Dermis blood vessel endothelial cell (primary cell): ENCODE data around the gene AXIN2. TPM values are rescaled to one million over a fixed set of nuclear protein-coding genes. Genes with fewer than 3 reads are reported as not detected.

Experiments used
- DNase-seq: peaks from one replicate; pipeline ENCODE4 v3.0.0; 2010
- total RNA-seq: library from RNA; depleted of rRNA; stranded (reverse); fragments of >200 nt; gene quantifications from 2 replicates; pipeline ENCODE4 v1.2.3, GENCODE V29; 2014

The AXIN2 gene
- total RNA-seq, 1 donor from 2014 or later, result 3.6 TPM

DNA sequence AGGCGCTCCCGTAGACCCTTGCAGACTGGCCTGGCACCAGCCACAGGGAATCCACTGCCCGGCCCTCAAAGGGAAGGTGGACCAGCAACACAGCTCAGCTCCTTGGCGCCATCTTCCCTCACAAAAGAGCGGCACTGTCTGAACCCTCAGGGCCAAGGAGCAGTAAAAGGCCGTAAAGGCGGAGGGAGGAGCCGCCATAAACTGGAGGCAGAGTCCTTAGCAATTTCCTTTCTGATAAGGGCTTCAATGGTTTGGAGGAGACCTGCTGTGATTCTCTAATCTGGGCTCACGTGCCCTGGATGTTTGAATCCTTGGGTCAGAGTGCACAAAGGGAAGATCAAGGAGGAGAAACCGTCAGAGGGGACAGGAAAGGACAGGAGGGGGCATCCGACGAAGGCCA is 15.5 kb upstream of the AXIN2 start:
- no peak for DNase-seq

DNA sequence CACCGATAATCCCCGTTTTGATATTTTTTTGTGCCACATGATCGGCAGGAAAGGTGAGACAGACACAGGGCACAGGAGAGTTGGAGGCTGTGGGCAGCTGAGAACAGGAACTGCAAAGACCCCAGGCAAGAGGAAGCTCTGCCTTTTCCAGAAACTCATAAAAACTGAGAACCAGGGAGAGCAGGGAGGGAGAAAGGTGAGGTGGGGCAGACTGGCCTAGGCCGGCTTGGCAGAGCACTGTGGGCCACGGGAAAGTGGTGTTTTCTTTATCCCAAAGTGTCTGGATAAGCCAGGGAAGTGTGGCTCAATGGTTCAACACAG is 11.8 kb upstream of the AXIN2 start:
- no peak for DNase-seq

DNA sequence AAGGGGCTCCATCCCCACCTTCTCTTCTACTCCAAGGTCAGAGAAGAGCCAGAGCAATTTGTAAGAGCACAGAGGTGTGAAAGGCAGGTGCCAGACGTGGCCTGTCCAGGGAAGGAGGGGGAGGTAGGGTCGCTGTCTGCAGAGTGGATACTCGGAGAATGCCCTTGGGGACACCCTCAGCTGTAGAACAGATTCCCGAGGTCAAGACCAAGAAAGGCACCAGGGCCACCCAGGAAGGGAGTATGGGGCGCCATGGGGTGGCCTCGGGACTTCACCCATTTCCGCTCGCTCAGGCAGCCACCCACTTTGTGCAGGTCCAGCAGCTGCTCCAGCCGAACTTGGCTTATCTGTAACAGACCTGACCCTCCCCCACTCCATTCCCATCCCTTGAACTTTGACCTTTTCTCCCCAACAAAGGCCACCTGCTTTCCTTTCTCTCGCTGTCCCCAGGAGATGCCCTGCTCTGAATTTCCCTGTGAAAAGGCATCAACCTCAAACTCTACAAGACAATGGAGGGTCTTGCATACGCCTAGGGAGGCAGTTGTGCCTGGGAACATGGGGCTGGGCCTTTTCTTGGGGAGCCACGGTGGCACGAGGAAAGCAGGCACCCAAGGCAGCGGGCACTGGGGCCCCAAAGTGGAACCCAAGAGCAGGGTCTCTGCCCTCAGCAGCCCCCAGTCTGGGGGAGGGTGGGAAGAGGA is 11.3 kb upstream of the AXIN2 start:
- no peak for DNase-seq

DNA sequence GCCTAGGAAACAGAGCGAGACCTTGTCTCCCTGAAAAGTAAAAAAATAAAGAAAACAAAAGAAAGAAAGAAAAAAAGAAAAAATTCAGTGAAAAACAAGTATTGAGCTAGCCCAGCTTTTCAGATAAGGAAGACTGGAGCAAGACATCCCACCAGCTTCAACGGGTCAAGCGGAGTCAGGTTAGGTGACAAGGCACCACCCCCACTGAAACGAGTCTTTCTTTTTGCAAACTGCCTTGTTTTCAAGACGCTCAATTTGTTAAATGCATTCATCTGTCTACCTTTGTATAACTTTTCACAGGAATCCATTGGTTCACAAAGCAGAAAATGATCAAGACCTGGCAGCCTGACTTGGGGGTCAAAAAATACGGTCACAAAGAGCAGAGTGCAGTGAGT is 10.7 kb upstream of the AXIN2 start:
- DNase-seq, result no peak

DNA sequence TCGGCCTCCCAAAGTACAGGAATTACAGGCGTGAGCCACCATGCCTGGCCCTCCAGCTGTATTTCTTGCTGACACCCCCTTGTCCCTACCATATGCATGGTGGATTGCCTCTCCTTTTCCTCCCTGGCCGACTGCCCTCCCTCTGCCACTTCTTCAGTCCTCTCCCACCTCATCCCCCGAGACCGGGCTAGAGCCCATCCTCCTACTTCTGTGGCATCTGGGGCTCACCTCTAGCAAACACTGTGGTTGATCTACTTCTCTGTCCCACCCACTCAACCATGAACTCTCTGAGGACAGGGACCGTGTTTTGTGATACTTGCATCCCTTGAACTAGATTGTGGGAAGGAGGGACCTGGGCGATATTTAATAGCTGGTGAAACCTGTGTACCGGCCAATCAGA is 7.5 kb upstream of the AXIN2 start:
- no peak for DNase-seq

DNA sequence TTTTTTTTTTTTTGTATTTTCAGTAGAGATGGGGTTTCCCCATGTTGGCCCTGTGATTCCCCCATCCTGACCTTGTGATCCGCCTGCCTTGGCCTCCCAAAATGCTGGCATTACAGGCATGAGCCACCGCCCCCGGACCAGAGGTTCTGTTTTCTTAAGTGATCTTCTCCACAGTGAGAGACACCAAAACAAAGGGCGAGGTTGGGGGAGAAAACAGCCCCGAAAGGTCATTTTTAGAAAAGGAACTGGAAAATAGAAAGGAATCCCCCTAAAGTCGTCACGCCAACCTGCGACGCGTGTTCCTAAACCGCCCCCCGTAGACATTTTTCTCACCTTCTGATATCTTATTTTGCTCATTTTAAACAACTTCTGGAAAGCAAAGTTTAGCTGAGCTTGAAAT is 6.1 kb upstream of the AXIN2 start:
- no peak for DNase-seq

DNA sequence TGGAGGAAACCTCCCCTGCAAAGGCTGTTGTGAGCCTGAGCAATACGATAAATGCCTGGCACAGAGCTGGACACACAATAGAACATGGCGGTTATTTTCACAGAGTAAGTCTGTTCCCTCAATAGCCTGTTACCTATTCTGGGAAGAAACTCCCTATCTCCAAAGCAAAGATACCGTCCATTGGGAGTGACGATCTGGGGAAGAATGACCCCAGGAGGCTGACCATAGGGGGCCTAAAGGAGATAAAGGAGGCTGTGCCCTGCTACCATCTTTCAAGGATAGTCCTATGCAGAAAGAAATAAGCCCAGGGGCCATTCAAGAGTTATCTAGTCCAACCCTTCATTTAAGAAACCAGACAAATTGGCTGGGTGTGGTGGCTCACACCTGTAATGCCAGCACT is 4.1 kb upstream of the AXIN2 start:
- no peak for DNase-seq

DNA sequence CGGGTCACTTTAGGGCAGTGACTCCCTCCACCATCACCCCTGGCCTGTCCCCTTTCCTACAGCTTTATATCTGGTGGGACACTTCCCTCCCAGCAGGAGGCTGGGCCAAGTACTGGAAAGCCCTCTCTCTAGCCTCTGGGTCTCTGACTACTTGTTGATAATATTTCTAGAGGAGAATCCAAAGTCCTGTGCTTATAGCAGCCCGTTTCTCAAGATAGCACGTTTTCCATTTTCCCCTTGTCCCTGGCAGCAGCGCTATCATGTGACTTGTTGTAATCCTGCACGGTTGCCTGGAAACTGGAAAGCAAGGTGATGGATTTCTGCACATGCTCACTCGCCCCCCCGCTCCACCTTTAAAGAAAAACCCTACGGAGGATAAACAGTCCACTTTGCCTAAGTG is 3.3 kb upstream of the AXIN2 start:
- DNase-seq, result peak; percentile 41

DNA sequence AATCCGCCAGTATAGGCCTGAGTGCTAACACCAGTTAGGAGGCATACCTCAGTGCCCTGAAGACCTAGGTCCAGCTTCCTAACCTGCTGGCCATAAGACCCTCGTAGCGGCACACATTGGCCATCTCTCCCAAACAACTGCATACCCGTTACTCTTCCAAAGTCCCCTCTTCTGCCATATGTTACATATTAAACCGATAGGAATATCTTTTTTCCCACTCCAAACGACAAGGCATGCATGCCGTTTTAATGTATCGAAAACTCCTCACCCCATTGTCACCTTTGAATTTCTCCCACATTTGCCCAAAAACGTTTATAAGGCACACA is 721 bp upstream of the AXIN2 start:
- no peak for DNase-seq

DNA sequence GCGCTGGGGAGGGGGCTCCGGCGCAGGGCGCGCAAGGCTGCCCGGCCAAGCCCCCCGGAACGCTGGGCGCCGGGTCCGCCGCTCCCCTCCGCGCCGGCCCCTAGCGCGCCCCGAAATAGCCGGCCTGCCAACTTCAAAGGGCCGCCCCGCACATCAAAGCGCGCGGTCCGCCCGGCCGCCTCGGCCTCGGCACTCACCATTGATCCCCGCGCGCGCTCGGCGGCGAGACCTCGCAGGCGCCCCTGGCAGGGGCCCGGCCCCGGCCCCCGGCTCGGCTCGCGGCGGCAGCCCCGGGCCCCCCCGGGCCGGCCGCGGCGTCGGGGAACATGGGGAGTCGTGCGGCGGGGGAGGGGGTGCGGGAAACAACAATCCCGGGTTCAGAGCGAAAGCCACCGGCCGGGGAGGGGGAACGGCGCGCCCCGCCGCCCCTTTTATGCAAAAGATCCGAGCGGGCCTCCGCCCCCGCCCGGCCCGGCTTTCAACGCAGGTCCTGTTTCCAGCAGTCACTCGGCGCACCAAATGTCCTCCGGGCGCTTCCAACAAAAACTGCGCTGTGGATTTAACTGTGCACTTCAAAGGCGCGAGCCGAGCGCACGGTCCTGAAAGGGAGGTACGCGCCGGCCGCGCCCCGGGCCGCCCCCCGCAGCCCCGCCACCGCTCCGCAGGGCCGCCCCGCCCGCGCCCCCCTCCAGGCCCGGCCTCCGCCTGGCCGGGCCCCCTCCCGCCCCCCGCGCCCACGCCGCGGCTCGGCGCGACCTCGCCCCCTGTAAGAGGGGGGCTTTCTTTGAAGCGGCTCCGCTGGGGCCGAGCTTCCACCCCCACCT is 608 bp downstream of the AXIN2 start:
- peak; percentile 88 for DNase-seq

DNA sequence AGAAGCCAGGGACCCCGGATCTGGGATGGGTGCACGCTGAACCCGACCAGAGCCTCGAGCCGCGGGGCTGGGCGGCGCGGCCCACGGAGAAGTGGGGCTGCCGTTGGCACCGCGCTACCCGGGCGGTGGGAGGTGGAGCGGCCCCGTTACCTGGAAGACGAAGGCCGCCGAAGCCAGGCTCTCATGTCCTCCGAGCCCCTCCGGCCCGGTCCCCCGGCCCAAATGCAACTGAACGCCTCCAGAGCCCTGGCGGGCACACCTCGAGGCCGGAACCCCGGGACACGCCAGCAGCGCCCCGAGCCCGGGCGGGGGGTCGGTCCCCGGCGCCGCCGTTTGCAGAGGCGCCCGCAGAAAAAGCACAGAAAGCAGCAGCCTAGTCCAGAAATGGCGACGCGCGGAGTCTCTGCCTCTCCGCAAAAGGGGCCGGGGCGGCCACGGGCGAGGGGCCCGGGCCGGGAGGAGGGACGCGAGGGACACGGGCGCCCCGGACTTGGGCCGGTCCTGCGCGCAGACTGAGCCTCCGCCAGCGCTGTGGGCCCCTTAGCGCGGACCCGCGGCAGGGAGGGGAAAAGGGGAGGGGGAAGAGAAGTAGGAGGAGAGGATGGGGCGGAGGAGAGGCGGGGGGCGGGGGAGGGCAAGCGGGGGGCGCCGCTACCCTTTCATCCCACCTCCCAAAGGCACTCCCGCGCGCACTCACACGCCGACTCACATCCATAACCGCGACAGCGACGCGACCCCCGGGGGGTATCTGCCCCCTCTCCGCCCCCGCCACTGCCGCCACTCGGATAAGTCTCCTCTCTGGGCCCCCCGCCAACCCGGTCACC is 1.4 kb downstream of the AXIN2 start:
- DNase-seq, result peak; percentile 31

DNA sequence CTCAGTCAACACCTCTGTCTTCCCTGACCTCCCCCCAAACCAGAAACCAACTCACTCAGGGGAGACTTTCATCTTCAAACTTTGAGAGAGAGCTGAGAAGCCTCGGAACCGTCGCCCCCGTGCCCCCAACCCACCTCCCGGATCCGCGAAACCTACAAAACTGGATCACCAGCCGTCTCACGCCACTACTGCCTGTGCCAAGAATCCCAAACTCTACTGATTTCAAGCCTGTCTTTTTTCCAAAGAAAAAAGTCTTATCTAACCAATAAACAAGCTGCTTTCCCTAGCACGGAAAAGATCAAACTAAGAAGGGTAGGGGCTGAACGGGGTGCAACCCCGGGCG is 2.0 kb downstream of the AXIN2 start:
- no peak for DNase-seq

DNA sequence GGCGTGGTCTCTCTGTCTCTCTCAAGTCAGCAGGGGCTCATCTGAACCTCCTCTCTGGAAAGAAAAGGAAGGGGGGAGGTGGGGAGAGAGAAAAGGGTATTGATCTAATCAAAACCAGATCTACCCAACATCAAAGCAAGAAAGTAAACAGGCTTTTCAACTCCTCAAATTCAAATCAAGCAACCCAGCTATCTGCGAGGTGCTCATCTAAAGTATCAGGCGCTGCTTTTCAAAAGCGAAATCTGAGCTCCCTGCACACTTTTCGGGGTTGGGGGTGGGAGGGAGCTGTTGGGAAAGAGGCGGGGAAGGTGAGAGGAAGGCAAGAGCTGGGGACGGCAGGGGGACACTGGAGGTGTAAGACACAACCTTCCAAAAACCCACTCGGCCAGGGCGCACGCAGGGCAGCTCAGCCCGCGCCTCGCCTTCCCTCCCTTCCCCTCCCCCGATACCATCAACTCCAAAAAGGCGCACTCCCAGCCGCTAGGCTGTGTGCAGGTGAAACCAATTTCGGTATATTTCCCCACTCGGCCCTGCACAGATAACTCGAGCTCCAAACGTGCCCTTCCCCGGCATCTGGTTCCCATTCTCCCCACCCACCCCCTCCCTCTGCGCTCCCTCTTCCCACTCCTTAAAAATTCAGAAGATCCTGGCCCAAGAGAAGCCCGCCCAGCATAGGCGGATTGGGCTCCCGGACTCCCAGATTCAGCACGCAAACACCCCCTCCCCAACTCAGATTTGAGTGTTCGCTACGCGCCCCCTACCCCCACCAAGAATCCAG is 2.6 kb downstream of the AXIN2 start:
- no peak for DNase-seq

DNA sequence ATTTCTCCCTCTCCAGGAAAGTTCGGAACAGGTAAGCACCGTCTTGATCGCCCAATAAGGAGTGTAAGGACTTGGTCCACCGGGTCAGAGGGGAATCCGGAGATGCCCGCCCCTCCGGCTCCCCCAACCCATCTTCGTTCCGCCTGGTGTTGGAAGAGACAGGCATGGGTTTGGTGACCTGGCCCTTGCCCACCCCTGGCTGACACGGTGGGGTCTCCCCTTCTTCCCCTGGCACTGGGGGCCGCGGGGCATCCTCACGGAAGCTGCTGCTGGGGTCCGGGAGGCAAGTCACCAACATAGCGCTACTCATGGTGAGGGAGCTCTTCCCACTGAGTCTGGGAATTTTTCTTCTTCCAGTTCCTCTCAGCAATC is 3.2 kb downstream of the AXIN2 start:
- DNase-seq, result no peak

DNA sequence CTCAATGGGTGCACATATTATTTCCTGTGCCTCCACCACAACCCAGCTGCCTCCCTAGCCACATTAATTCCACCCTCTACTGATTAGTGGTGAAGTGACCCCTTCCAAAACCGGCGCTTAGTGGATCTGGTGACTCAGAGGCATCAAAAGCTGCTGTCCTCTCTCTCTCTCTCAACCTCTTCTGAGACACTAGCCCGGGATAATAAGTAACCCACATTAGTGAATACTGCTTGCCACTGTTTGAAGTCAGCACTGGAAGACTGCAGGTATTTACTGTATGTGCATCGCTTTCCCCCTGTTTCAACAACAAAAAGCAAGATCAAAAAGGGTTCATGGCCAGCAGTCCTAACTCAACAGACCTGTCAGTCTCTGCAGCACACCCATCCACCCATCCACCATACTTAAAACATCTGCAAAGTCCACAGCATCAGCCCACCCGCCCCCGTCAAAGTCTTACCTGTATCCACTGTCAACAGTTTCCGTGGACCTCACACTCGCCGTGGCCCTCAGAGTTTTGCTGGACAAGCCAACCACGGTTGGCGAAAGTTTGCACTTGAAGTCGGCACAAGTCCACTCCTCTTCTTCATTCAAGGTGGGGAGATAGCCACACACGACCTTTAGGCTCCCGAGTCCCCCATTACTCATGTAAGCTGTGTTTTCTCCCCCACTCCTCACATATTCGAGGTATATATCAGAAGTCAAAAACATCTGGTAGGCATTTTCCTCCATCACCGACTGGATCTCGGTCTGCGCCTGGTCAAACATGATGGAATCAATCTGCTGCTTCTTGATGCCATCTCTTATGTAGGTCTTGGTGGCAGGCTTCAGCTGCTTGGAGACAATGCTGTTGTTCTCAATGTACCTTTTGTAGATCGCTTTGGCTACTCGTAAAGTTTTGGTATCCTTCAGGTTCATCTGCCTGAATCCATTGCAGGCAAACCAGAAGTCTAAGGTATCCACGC is 3.8 kb downstream of the AXIN2 start:
- no peak for DNase-seq

DNA sequence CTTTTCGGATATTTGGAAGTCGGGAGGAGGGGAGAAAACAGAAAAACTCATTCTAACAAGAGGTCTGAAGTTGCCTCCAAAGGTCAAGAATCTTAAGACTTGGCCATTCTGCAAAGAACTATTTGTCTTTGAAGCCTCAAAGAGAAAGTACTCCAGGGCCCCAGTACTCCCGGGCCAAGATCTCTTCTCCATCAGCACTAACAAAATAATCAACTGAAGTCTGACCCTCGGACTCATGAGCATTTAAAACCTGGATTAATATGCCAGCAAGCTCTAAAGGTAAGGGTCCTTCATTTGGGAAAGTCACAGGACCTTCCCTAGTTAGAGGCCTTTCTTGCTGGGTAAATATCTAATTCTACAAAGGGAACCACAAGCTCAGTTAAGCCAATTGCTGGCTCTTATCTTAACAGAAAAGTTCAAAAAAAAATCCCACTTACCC is 4.5 kb downstream of the AXIN2 start:
- DNase-seq, result no peak

DNA sequence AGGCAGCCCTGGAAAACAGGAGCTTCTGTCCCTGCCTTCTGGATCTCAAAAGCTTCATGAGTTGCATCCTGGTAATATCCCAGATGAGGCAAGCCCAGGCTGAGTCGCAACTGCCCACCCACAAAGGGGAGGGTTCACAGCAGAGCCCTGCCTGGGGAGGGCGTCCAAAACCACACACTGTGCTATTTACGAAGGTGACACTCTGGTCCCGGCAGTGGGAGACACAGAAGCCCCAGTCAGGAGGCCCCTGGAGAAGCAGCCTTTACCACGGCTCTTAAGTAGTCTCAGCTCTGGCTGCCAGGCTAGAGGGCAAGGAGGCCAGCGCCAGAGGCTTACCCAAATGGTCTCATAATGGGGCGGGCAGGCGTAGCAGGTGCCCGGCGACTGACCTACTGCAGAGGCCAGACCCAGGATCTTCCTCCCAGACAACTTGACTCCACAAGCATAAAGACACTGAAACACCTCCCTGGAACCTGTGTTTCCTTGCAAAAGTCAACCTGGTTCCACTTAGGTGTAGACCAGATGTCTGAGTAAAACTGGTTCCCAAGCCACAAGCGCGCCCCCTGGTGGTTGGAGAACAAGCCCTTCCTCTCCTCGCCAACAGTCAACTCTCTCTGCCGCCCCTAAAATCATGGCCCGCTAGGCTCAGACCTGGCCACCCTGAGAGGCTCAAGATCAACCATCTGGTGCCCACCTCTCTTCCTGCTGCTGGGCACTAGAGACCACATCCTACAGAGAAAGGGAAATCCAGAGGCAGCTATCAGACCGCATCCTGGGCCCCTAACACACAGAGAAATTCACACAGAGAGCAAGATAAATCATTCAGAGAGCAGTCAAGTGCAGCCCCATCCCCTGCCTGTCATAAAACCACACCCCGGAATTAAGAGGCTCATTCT is 5.2 kb downstream of the AXIN2 start:
- DNase-seq, result peak; percentile 81

DNA sequence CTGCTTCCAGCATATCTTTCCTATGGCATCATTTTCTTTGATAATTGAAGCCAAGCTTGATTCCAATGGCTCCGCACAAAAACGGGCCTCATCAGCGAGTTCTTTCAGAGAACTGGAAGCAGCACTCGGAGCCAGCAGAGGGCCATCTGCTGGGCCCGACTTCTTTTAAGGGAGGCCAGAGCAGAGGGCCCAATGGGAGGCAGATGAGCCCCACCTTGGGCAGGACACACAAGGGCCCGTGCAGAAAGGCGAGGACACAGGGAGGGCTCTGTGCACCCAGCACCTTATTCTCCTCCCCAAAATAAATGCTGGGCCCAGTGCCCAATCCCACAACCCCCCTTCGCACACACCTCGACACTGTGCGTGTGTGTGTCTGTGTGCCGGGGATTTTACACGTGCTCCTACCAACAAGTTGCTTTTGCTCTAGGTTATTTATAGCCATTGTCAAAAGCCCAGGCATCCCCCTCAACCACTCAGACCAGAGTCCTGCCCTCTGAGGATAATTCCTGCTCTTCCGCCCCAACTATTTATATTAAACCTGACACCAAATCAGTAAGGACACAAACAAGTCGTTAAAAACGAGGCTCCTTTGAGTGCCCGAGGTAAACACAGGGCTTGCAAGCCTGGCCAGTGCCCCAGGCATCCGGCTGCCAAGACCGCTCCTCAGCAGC is 6.8 kb downstream of the AXIN2 start:
- DNase-seq, result no peak

DNA sequence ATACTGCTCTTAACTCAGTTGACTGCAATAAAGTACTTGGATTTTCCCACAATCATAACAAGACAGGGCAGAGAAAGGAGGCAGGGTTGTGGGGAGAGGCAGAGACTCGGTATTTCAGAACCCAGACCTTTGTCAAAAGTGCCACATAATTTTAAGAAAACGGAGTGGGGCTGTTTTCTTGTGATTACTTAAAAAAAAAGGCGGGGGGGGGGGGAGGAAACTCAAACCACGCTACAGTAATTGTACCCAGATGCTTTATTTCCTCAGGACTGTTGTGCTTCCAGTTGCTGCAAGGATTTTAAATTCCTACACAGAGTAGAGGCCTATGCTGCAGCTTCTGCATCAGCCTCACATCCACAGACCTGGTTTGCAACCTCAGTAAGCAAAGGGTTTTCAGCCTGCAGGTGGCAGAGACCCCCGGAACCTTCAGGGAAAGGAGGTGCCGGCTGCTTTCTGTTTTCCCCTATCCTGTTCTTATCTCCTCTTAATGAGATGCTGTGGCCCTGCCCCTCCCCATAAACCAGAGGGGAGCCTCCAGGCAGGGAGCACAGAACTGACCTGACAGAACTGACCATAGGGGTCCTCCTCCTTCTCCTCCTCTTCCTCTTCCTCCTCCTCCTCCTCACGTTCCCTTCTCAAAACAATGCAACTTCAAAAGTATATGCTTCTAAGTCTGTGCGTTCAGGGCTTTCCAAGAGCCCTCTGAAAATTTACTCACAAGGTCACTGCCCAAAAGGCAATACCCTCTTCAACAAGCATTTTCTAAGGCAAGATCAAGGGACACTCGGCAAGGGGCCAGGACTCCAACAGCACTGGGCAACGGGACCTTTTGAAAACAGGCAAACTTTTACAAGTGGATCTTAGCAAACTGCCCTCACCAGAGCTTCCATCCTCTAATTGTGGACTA is 7.5 kb downstream of the AXIN2 start:
- DNase-seq, result no peak
